ENCODE measurements around the gene PRAME.
"Not testable (repeated sequence)": the region's sequence is repeated elsewhere in the genome, so short reads cannot be mapped to it uniquely, and the experiment has no call there.

Gene PRAME

DNA sequence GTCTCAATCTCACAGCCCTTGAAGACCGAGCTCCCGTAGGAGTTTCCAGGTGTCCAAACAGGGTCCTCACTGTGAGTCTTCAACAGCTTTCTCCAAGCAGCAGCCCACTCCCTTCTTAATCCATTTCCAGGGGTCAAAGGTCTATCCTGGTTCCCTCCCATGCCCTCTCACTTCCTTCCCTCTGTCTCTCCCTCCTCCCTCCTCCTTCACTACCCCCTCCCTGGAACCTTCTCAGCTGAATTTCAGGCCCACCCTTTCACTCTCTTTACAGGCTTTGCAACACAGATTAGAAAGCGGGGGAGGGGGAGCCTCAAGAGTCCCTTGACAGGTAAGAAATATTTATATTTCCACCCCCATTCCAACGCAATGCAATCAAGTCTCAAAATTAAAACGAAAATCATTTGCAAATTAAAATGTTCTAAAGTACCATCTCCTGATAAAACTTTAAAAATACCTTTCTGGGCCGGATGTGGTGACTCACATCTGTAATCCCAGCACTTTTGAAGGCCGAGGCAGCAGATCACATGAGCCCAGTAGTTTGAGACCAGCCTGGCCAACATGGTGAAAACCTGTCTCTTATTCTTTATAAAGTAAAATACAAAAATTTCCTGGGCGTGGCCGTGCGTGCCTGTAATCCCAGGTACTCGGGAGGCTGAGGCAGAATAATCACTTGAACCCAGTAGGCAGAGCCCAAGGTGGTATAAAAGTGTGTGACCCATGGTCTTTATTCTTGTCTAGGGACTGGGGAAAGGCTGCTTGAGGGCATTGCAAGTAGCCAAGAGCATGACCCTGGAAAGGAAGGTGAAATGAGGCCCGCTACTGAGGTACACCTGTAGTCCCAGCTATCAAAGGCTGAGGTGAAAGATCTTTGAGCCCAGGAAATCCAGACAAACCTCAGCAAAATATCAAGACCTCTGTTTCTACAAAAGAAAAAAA is 38.1 kb downstream of the PRAME start:
- no peak for DNase-seq

- DNase-seq = peak; percentile 64
Observed at GRCh38 chr22:22520020-22520656, 38.9 kb downstream of the PRAME start, which contains the start of gene ZNF280A. Gene ZNF280A (minus strand): TSS chr22:22520270. CDS start chr22:22515630, 4,640 bp downstream.

DNA sequence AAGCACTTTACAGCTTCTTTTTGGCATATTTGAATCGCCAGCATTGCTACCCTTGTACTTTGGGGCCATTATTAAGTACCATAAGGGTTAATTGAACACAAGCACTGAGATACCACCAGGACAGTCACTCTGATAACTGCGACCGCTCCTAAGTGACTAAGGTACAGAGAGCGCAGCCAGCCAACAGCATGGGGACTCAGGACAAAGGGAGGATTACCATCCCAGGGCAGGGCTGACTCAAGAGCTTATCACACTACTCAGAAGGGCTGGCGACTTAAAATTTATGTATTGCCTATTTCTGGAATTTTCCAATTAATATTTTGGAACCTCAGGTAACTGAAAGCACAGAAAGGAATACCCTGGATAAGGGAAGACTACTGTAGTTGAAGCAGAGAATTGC is 39.5 kb downstream of the PRAME start:
- DNase-seq = peak; percentile 24

DNA sequence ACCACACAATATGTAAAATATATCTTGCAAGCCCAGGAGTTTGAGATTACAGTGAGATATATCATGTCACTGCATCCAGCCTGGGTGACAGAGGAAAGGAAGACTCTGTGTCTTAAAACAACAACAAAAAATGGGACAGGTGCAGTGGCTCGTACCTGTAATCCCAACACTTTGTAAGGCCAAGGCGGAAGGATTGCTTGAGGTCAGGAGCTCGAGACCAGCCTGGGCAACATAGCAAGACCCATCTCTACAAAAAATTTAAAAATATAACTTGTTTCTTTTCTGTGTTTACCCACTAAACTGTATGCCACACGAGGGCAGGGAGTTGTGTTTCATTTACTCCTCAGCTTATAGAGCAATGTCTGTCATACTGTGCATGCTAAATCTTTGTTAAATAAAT is 42.1 kb downstream of the PRAME start:
- DNase-seq = no peak

GRCh38 chr22:22515890-22516289 is 43.2 kb downstream of the PRAME start:
- DNase-seq = no peak

- DNase-seq = not testable (repeated sequence)
Observed at GRCh38 chr22:22514431-22514830, 44.6 kb downstream of the PRAME start.

DNA sequence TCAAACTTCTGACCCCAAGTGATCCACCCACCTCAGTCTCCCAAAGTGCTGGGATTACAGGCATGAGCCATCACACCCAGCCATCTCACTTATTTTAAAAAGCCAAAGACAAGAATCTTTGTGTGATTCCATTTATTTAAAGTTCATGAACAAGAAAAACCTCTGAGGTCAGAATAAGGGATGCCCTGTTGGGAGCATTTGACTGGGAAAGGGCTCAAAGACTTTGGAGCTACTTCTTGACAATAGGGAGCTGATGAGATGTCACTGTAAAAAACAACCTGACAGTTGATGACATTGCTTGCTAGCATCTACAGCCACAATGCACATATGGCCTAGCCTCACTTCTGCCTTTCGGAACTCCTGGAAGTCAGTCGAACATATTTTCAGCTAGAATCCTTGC is 45.4 kb downstream of the PRAME start:
- no peak for DNase-seq

DNA sequence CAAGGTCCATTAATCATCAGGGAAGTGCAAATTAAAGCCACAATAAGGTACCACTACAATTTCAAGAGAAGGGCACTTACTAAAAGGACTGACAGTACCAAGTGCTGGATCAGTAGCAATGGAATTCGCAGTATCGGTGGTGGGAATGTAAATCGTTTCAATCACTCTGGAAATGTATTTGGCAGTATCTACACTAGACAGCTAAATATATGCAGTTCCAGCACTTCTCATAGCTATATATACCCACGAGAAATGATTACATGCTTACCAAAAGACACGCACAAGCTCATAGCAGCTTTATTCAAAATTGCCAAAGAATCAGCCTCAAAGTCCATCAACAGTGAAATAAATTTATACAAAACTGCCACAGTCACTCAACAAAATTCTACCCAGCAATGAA is 46.1 kb downstream of the PRAME start:
- DNase-seq = no peak

DNA sequence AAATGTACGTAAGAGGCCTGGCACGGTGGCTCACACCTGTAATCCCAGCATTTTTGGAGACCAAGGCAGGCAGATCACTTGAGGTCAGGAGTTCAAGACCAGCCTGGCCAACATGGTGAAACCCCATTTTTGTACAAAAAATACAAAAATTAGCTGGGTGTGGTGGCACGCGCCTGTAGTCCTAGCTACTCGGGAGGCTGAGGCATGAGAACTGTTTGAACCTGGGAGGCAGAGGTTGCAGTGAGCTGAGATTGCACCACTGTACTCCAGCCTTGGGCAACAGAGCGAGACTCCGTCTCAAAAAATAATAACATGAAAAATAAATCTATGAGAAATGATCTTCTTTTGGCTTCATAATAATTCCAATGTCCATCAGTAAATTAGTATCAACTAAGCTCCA is 48.2 kb downstream of the PRAME start:
- not testable (repeated sequence) for DNase-seq

DNA sequence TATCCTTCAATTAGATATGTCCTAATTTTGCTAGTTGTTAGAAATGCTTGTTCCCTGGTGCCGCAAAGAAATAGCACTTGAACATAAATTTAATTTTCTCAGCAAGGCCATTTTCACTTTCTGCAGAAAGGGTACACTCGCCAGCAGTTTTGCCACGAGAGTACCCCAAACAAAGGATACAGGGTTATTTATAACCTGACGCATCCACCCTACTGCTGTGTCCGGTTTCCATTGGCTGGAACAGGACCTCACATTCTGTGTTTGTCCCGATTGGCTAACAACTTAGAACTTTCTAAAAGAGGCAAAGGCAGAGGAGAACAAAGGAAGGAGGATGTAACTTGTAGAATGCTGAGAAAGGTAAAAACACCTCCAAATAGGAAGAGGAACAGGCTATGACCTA is 49.2 kb downstream of the PRAME start:
- not testable (repeated sequence) for DNase-seq

- peak; percentile 87 for DNase-seq
Observed at GRCh38 chr22:22508274-22509176, 50.5 kb downstream of the PRAME start, which contains the start of gene ZNF280B. Gene ZNF280B (minus strand): TSS chr22:22508742. CDS start chr22:22489398, 19,344 bp downstream.

DNA sequence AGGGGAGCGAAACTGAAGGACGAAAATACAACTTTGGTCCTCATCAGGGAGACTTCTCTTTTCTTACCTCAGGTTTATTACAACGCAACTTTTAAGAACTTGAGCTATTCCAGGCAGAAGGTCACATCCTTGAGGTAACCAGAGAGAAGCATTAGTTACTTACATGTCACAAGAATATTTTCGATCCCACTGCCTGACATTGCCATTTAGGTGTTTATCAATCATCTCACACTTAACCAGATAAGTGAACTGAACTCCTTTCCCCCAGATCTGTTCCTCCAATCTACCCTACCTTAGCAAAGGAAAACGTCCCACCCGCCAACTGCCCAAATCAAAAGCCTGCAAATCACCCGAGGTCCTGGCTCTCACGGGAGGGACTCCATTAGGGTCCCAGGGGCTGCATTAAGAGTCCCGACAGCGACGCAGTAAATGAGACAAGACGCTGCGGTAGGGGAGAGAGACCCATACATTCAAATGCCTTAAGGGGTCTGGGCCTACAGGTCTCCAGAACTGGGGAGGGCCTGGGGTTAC is 51.3 kb downstream of the PRAME start:
- DNase-seq = no peak

DNA sequence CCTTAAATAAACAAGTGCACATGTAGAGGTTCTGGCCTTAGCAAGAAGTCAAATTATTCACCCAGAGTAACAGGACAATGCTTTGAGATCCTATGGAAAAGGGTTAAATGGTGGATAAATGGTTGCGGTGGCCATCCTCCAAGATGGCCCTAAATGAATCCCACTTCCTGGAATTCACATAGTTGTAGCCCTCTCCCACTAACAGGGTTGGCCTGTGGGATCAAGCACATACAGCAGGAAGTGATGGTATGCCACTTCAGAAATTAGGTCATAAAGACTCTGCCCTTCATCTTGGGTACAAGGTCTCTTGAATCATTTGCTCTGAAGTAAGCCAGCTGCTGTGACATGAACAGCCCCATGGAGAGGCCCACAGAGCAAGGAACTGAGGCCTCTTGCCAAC is 52.3 kb downstream of the PRAME start:
- DNase-seq = no peak

GRCh38 chr22:22498267-22498666 is 60.8 kb downstream of the PRAME start:
- DNase-seq = no peak

Measured in DMS53 (cell line).